Astrocyte (in vitro differentiated cells and primary cell): ENCODE data around the gene VCX. TPM values are rescaled to one million over a fixed set of nuclear protein-coding genes. Genes with fewer than 3 reads are reported as not detected.

Experiments used
- DNase-seq: peaks from one replicate; pipeline ENCODE4 v3.0.0-alpha.2; 2010; ENCODE audit warnings: low read depth
- FAIRE-seq: peaks from 2 replicates; lab custom pipeline; 2011; peaks lifted over from hg19 to GRCh38; lab: Jason Lieb, UNC
- H2AFZ ChIP-seq: 2 replicates; pipeline ENCODE4 v1.6.0; 2012; ENCODE audit warnings: low read depth, low read length, inconsistent platforms
- H3K27ac ChIP-seq: 2 replicates; pipeline ENCODE4 v1.5.1; 2011; ENCODE audit warnings: low read depth, low read length, inconsistent platforms
- H3K27me3 ChIP-seq: 2 replicates; pipeline ENCODE4 v1.6.0; 2011; ENCODE audit warnings: low read length, inconsistent platforms; ENCODE audit not compliant: insufficient read depth
- H3K36me3 ChIP-seq: 2 replicates; pipeline ENCODE4 v1.5.1; 2011; ENCODE audit warnings: low read length, inconsistent platforms; ENCODE audit not compliant: insufficient read depth
- H3K4me1 ChIP-seq: 2 replicates; pipeline ENCODE4 v1.5.1; 2011; ENCODE audit warnings: low read length, inconsistent platforms; ENCODE audit not compliant: insufficient read depth
- H3K4me2 ChIP-seq: 2 replicates; pipeline ENCODE4 v1.6.0; 2012; ENCODE audit warnings: low read length, inconsistent platforms
- H3K4me3 ChIP-seq: 2 replicates; pipeline ENCODE4 v1.5.1; 2011; ENCODE audit warnings: low read depth, mild to moderate bottlenecking, low read length, inconsistent platforms; ENCODE audit not compliant: insufficient read depth
- H3K79me2 ChIP-seq: 2 replicates; pipeline ENCODE4 v1.6.0; 2012; ENCODE audit warnings: mild to moderate bottlenecking, low read length, inconsistent platforms; ENCODE audit not compliant: insufficient read depth
- H3K9ac ChIP-seq: 2 replicates; pipeline ENCODE4 v1.6.0; 2012; ENCODE audit warnings: mild to moderate bottlenecking, low read length, inconsistent platforms
- H3K9me3 ChIP-seq: 2 replicates; pipeline ENCODE4 v1.5.1; 2012; ENCODE audit warnings: low read depth, mild to moderate bottlenecking, low read length, inconsistent platforms; ENCODE audit not compliant: insufficient read depth
- H4K20me1 ChIP-seq: 2 replicates; pipeline ENCODE4 v1.6.0; 2012; ENCODE audit warnings: low read length, inconsistent platforms; ENCODE audit not compliant: insufficient read depth
- H3K27ac Mint-ChIP-seq: one replicate; pipeline ENCODE4 v1.8.0; 2021; ENCODE audit warnings: mild to moderate bottlenecking, mixed read lengths; ENCODE audit not compliant: unreplicated experiment
- H3K27me3 Mint-ChIP-seq: one replicate; pipeline ENCODE4 v1.8.0; 2021; ENCODE audit warnings: low read depth, mixed read lengths; ENCODE audit not compliant: unreplicated experiment
- H3K36me3 Mint-ChIP-seq: one replicate; pipeline ENCODE4 v1.8.0; 2021; ENCODE audit warnings: low read depth, mixed read lengths; ENCODE audit not compliant: unreplicated experiment
- H3K4me1 Mint-ChIP-seq: one replicate; pipeline ENCODE4 v1.8.0; 2021; ENCODE audit warnings: low read depth, mixed read lengths; ENCODE audit not compliant: unreplicated experiment
- H3K4me3 Mint-ChIP-seq: one replicate; pipeline ENCODE4 v1.8.0; 2021; ENCODE audit warnings: mild to moderate bottlenecking, moderate library complexity, mixed read lengths; ENCODE audit not compliant: unreplicated experiment
- H3K9me3 Mint-ChIP-seq: one replicate; pipeline ENCODE4 v1.8.0; 2021; ENCODE audit warnings: mild to moderate bottlenecking, mixed read lengths; ENCODE audit not compliant: unreplicated experiment
- CTCF ChIP-seq: IDR thresholded peaks from 2 replicates; pipeline ENCODE4 v1.5.1; 2011; ENCODE audit warnings: low read depth, mild to moderate bottlenecking, inconsistent platforms, low read length, moderate library complexity; ENCODE audit not compliant: insufficient read depth
- EZH2 ChIP-seq: IDR thresholded peaks from 2 replicates; pipeline ENCODE4 v1.6.1; 2012; ENCODE audit warnings: mild to moderate bottlenecking, low read length, inconsistent platforms; ENCODE audit not compliant: insufficient read depth
- total RNA-seq: library from RNA; stranded (reverse); gene quantifications from 2 replicates; pipeline ENCODE4 v1.2.1, GENCODE V29; 2021

The VCX gene
- total RNA-seq, 1 donor from 2014 or later = not detected

- DNase-seq = no peak
- peak; percentile 55 for FAIRE-seq
- no peak overlapping the region for H3K27ac Mint-ChIP-seq
Observed at GRCh38 chrX:7891928-7892327, 49.0 kb downstream of the VCX start.

More at GRCh38 chrX:7891928-7892327, 49.0 kb downstream of the VCX start:
- Histone ChIP-seq H3K27ac (no peak overlapping the region), H3K79me2 (no peaks in the 10 kb centered on the region), H2AFZ (no peak overlapping the region), H3K4me3 (no peak overlapping the region), H3K9ac (no peak overlapping the region), H3K4me2 (no peak overlapping the region), H3K27me3 (no peaks in the 10 kb centered on the region), H3K36me3 (no peaks in the 10 kb centered on the region), H3K9me3 (no peaks in the 10 kb centered on the region), H3K4me1 (no peaks in the 10 kb centered on the region), H4K20me1 (no peaks in the 10 kb centered on the region)
- Mint-ChIP-seq H3K9me3 (no peaks in the 10 kb centered on the region), H3K36me3 (no peaks in the 10 kb centered on the region), H3K4me3 (no peak overlapping the region), H3K4me1 (peaks cover 2% of the 10 kb centered on the region), H3K27me3 (no peaks in the 10 kb centered on the region)
- TF ChIP-seq EZH2 = no peak
- no peak for TF ChIP-seq CTCF

Other genes with a start within 250 kb of the VCX start
- 12.1 and 12.8 TPM in 2 replicates for gene PNPLA4, start 84.2 kb downstream of the VCX start, total RNA-seq